ENCODE data around the gene TSPAN31.

Gene TSPAN31

DNA sequence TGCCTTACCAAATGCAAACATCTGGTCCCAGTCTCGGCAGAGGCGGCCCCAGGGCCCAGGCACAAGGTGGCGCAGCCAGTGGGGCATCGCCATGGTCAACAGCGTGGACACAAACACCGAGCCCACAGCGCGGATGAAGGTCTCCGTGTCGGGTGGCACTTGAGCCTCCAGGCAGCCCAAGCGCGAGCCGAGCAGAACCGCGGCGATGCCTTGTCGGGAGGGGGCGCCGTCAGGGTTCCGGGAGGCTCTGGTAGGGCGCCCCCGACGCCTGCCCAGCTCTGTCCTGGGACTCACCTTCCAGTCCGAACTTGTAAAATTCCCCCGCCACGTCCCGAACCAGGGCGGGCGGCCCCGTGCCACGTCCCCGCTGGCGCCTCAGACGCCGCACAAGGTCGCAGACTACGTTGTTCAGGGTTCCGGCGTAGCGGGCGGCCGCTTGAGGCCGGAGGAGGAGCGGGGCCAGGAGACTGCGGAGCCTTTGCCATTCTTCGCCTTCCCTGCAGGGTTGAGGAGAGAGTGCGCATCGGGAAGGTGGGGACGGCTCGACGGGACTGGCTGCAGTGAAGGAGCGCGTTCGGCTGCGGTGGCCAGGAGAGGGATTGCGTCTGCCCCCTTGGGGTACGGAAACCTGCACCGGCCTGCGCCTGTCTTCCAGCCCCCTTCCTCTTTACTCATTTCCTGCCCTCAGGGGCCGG lies 20.3 kb downstream of the TSPAN31 start (continued):
- TF ChIP-seq, protein P1, sequence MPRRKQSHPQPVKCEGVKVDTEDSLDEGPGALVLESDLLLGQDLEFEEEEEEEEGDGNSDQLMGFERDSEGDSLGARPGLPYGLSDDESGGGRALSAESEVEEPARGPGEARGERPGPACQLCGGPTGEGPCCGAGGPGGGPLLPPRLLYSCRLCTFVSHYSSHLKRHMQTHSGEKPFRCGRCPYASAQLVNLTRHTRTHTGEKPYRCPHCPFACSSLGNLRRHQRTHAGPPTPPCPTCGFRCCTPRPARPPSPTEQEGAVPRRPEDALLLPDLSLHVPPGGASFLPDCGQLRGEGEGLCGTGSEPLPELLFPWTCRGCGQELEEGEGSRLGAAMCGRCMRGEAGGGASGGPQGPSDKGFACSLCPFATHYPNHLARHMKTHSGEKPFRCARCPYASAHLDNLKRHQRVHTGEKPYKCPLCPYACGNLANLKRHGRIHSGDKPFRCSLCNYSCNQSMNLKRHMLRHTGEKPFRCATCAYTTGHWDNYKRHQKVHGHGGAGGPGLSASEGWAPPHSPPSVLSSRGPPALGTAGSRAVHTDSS (tag by site-specific recombination; IDR thresholded peaks at IDR 0.05) = no peak
- no peak for TF ChIP-seq ZNF629 (tag by site-specific recombination; IDR thresholded peaks at IDR 0.05)
- no peak for TF ChIP-seq ZNF707 (tag by site-specific recombination; IDR thresholded peaks at IDR 0.05)
- no peak for TF ChIP-seq ZNF843 (tag by site-specific recombination; IDR thresholded peaks at IDR 0.05)
- no peak for TF ChIP-seq ZSCAN23 (tag by site-specific recombination; IDR thresholded peaks at IDR 0.05)
- TF ChIP-seq ZNF529 (tag by site-specific recombination; IDR thresholded peaks at IDR 0.05; ENCODE audit: insufficient replicate concordance) = no peak
- TF ChIP-seq, protein P2, sequence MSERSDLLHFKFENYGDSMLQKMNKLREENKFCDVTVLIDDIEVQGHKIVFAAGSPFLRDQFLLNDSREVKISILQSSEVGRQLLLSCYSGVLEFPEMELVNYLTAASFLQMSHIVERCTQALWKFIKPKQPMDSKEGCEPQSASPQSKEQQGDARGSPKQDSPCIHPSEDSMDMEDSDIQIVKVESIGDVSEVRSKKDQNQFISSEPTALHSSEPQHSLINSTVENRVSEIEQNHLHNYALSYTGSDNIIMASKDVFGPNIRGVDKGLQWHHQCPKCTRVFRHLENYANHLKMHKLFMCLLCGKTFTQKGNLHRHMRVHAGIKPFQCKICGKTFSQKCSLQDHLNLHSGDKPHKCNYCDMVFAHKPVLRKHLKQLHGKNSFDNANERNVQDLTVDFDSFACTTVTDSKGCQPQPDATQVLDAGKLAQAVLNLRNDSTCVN (tag by site-specific recombination; optimal IDR thresholded peaks at IDR 0.05) = peak; percentile 48
- TF ChIP-seq ZNF121 (tag by site-specific recombination; IDR thresholded peaks at IDR 0.05) = no peak
- no peak for TF ChIP-seq ZNF510 (tag by site-specific recombination; IDR thresholded peaks at IDR 0.05; ENCODE audit: insufficient replicate concordance)
- 0 out of 2 replicates have a peak, but pooled peaks have one; percentile 12 for TF ChIP-seq PRDM1 (tag by site-specific recombination; IDR thresholded peaks at IDR 0.05)
- no peak for TF ChIP-seq OVOL3 (tag by site-specific recombination; IDR thresholded peaks at IDR 0.05)
- TF ChIP-seq ZNF664 (tag by site-specific recombination; IDR thresholded peaks at IDR 0.05) = no peak
- peak; percentile 90 for TF ChIP-seq ZBTB17 (tag by site-specific recombination; IDR thresholded peaks at IDR 0.05)
- no peak for TF ChIP-seq MEIS1 (CRISPR knock-in tag; IDR thresholded peaks at IDR 0.05; ENCODE audit: borderline replicate concordance)
- TF ChIP-seq OSR2 (tag by site-specific recombination; IDR thresholded peaks at IDR 0.05) = no peak
- TF ChIP-seq KLF16 (tag by site-specific recombination; IDR thresholded peaks at IDR 0.05) = no peak
- TF ChIP-seq, protein P3, sequence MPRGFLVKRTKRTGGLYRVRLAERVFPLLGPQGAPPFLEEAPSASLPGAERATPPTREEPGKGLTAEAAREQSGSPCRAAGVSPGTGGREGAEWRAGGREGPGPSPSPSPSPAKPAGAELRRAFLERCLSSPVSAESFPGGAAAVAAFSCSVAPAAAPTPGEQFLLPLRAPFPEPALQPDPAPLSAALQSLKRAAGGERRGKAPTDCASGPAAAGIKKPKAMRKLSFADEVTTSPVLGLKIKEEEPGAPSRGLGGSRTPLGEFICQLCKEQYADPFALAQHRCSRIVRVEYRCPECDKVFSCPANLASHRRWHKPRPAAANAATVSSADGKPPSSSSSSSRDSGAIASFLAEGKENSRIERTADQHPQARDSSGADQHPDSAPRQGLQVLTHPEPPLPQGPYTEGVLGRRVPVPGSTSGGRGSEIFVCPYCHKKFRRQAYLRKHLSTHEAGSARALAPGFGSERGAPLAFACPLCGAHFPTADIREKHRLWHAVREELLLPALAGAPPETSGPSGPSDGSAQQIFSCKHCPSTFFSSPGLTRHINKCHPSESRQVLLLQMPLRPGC (tag by site-specific recombination; IDR thresholded peaks at IDR 0.05) = no peak
- 0 out of 2 replicates have a peak, but pooled peaks have one; percentile 18 for TF ChIP-seq ZEB2 (tag by site-specific recombination; IDR thresholded peaks at IDR 0.05)
- no peak for TF ChIP-seq BCL11A (tag by site-specific recombination; IDR thresholded peaks at IDR 0.05; ENCODE audit: low read depth)
- TF ChIP-seq ZNF2 (tag by site-specific recombination; IDR thresholded peaks at IDR 0.05) = no peak
- TF ChIP-seq ZNF426 (tag by site-specific recombination; IDR thresholded peaks at IDR 0.05) = no peak
- TF ChIP-seq, protein P4, sequence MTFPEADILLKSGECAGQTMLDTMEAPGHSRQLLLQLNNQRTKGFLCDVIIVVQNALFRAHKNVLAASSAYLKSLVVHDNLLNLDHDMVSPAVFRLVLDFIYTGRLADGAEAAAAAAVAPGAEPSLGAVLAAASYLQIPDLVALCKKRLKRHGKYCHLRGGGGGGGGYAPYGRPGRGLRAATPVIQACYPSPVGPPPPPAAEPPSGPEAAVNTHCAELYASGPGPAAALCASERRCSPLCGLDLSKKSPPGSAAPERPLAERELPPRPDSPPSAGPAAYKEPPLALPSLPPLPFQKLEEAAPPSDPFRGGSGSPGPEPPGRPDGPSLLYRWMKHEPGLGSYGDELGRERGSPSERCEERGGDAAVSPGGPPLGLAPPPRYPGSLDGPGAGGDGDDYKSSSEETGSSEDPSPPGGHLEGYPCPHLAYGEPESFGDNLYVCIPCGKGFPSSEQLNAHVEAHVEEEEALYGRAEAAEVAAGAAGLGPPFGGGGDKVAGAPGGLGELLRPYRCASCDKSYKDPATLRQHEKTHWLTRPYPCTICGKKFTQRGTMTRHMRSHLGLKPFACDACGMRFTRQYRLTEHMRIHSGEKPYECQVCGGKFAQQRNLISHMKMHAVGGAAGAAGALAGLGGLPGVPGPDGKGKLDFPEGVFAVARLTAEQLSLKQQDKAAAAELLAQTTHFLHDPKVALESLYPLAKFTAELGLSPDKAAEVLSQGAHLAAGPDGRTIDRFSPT (tag by site-specific recombination; IDR thresholded peaks at IDR 0.05) = no peak
- TF ChIP-seq ZNF140 (tag by site-specific recombination; IDR thresholded peaks at IDR 0.05) = no peak
- no peak for TF ChIP-seq ZNF626 (tag by site-specific recombination; IDR thresholded peaks at IDR 0.05)
- no peak for TF ChIP-seq ZNF548 (tag by site-specific recombination; IDR thresholded peaks at IDR 0.05)
- TF ChIP-seq SP3 (tag by site-specific recombination; IDR thresholded peaks at IDR 0.05) = no peak
- TF ChIP-seq SP7 (tag by site-specific recombination; IDR thresholded peaks at IDR 0.05) = no peak
- no peak for TF ChIP-seq ZBTB1 (tag by site-specific recombination; IDR thresholded peaks at IDR 0.05)
- TF ChIP-seq GLI2 (tag by site-specific recombination; IDR thresholded peaks at IDR 0.05; ENCODE audit: borderline replicate concordance, low read depth) = no peak
- TF ChIP-seq ZNF214 (tag by site-specific recombination; IDR thresholded peaks at IDR 0.05; ENCODE audit: borderline replicate concordance) = no peak
- TF ChIP-seq, protein P5, sequence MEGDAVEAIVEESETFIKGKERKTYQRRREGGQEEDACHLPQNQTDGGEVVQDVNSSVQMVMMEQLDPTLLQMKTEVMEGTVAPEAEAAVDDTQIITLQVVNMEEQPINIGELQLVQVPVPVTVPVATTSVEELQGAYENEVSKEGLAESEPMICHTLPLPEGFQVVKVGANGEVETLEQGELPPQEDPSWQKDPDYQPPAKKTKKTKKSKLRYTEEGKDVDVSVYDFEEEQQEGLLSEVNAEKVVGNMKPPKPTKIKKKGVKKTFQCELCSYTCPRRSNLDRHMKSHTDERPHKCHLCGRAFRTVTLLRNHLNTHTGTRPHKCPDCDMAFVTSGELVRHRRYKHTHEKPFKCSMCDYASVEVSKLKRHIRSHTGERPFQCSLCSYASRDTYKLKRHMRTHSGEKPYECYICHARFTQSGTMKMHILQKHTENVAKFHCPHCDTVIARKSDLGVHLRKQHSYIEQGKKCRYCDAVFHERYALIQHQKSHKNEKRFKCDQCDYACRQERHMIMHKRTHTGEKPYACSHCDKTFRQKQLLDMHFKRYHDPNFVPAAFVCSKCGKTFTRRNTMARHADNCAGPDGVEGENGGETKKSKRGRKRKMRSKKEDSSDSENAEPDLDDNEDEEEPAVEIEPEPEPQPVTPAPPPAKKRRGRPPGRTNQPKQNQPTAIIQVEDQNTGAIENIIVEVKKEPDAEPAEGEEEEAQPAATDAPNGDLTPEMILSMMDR (tag by site-specific recombination; IDR thresholded peaks at IDR 0.05) = peak; percentile 87
- peak; percentile 93 for TF ChIP-seq ZNF600 (tag by site-specific recombination; IDR thresholded peaks at IDR 0.05)
- no peak for TF ChIP-seq ZNF416 (tag by site-specific recombination; IDR thresholded peaks at IDR 0.05)
